H1 (cell line): ENCODE data around the gene DERL3. TPM values are rescaled to one million over a fixed set of nuclear protein-coding genes. Genes with fewer than 3 reads are reported as not detected.

ENCODE experiments used
- CEBPB ChIP-seq: IDR thresholded peaks from 2 replicates; pipeline ENCODE4 v1.6.1; 2012; ENCODE audit warnings: low read depth, low read length
- CHD7 ChIP-seq: fragments of 300-600 bp; sonication (generic); IDR thresholded peaks from 2 replicates; pipeline ENCODE4 v1.7.1; 2012; ENCODE audit warnings: low read length, moderate library complexity, mild to moderate bottlenecking, inconsistent platforms; ENCODE audit not compliant: insufficient replicate concordance
- EGR1 ChIP-seq: IDR thresholded peaks from 2 replicates; pipeline ENCODE4 v1.6.1; 2011; ENCODE audit warnings: low read depth, low read length, borderline replicate concordance
- RXRA ChIP-seq: IDR thresholded peaks from 2 replicates; pipeline ENCODE4 v1.6.1; 2011; ENCODE audit warnings: low read depth, mild to moderate bottlenecking, low read length, moderate library complexity; ENCODE audit not compliant: insufficient read depth
- polyA plus RNA-seq, 7 experiments: library from polyadenylated mRNA; depleted of rRNA in 3 of 7; stranded (reverse) in 5 of 7; unstranded in 2 of 7; fragments of >200 nt in 5 of 7; fragments of 200-250 nt in 2 of 7; gene quantifications; 1 replicate in 5 of 7; 2 replicates in 1 of 7; 4 replicates in 1 of 7; pipeline versions ENCODE4 v1.2.1 to v1.2.3, GENCODE V29; 2011 to 2013; ENCODE audit warnings: missing spikeins in 2 of 7, mixed read lengths in 2 of 7
- total RNA-seq: library from RNA; stranded (reverse); fragmentation: NEBNext Ultra II Directional; extraction: Animal tissue kit (Norgen Biotek cat#: 25700); gene quantifications from 2 replicates; pipeline ENCODE4 v1.2.1, GENCODE V29; 2021

DERL3 gene
- total and polyA plus RNA-seq, 2 of the 8 experiments (the other 6 are each of a cell fraction or from before 2014, with no cell fraction given), result 8.7 to 19.5 TPM

- TF ChIP-seq CHD7 (no peak), RXRA (no peak), EGR1 (no peak), CEBPB (no peak)
Observed at GRCh38 chr22:23868580-23868979, 29.8 kb upstream of the DERL3 start (continued).
